Panc1 (cell line): ENCODE data around the gene PRSS50. TPM values are rescaled to one million over a fixed set of nuclear protein-coding genes. Genes with fewer than 3 reads are reported as not detected.
"Not testable (repeated sequence)": the region's sequence is repeated elsewhere in the genome, so short reads cannot be mapped to it uniquely, and the experiment has no call there.

Experiments used
- ATAC-seq: fragments of 200-7000 bp; cut with Tn5 transposase; 2 replicates; pipeline ENCODE4 v1.9.1; 2020; ENCODE audit warnings: mild to moderate bottlenecking, moderate library complexity
- BruUV-seq: library from RNA; stranded (reverse); fragments of 400-500 nt; replicated peaks from 2 replicates; lab custom pipeline; 2021; lab: Mats Ljungman, UMichigan
- CTCF ChIA-PET: fragments of 300-600 bp; sonication (Branson Sonifier 250); formaldehyde crosslinking; loops from one replicate; lab custom pipeline; 2022; ENCODE audit warnings: antibody characterized with exemption; lab: Charles Lee
- POLR2A ChIA-PET: fragments of 300-600 bp; sonication (Branson Sonifier 250); formaldehyde crosslinking; loops from one replicate; lab custom pipeline; 2022; ENCODE audit warnings: antibody characterized with exemption; lab: Charles Lee
- DNase-seq: peaks from one replicate; pipeline ENCODE4 v3.0.0-alpha.2; 2010; ENCODE audit warnings: low read depth, low spot score
- H3K27ac ChIP-seq: 2 replicates; pipeline ENCODE4 v1.5.1; 2011; ENCODE audit warnings: mild to moderate bottlenecking, low read length, inconsistent platforms
- H3K27me3 ChIP-seq: fragments of 200-500 bp; sonication (Bioruptor generic); 2 replicates; pipeline ENCODE4 v1.6.0; 2014; ENCODE audit warnings: low read length, inconsistent platforms; ENCODE audit not compliant: control insufficient read depth, insufficient read depth
- H3K36me3 ChIP-seq: fragments of 200-500 bp; sonication (Bioruptor generic); 2 replicates; pipeline ENCODE4 v1.5.1; 2014; ENCODE audit warnings: inconsistent platforms, mild to moderate bottlenecking, low read length, moderate library complexity; ENCODE audit not compliant: control insufficient read depth, insufficient read depth
- H3K4me1 ChIP-seq: 2 replicates; pipeline ENCODE4 v1.5.1; 2011; ENCODE audit warnings: inconsistent platforms, mild to moderate bottlenecking, low read length, moderate library complexity; ENCODE audit not compliant: control insufficient read depth, insufficient read depth
- H3K4me3 ChIP-seq, 2 experiments: 2 replicates each; pipeline ENCODE4 v1.5.1; 2011 to 2012; ENCODE audit warnings: low read depth in 2 of 2, low read length in 2 of 2, mild to moderate bottlenecking in 2 of 2, inconsistent platforms in 1 of 2, moderate library complexity in 1 of 2
- H3K9me3 ChIP-seq: fragments of 200-500 bp; sonication (Bioruptor generic); 2 replicates; pipeline ENCODE4 v1.5.1; 2014; ENCODE audit warnings: low read depth, mild to moderate bottlenecking, inconsistent platforms, low read length, moderate library complexity; ENCODE audit not compliant: control insufficient read depth, insufficient read depth
- CTCF ChIP-seq: fragments of 450-650 bp; IDR thresholded peaks from 2 replicates; pipeline ENCODE4 v1.5.1; 2017; ENCODE audit warnings: mild to moderate bottlenecking
- POLR2AphosphoS5 ChIP-seq: IDR thresholded peaks from 2 replicates; pipeline ENCODE4 v1.6.1; 2012; ENCODE audit warnings: mild to moderate bottlenecking, low read depth, low read length, moderate library complexity
- SIN3A ChIP-seq: IDR thresholded peaks from 2 replicates; pipeline ENCODE4 v1.6.1; 2012; ENCODE audit warnings: low read depth, mild to moderate bottlenecking, low read length, moderate library complexity, borderline replicate concordance; ENCODE audit not compliant: insufficient read depth
- TCF7L2 ChIP-seq: IDR thresholded peaks from 2 replicates; pipeline ENCODE4 v1.6.1; 2011; ENCODE audit warnings: mild to moderate bottlenecking, low read depth, low read length, inconsistent platforms
- in situ Hi-C: cut with HindIII; loops from 2 replicates; pipeline ENCODE4 v1.10.0; 2016; ENCODE audit warnings: low sequenced_read_pairs, low pct_unique_long_range_greater_than_20kb
- intact Hi-C: fragments of 100-400 bp; cut with micrococcal nuclease; formaldehyde crosslinking; loops from one replicate; pipeline ENCODE4 v1.10.0; 2022; ENCODE audit not compliant: unreplicated experiment
- total RNA-seq: library from RNA; stranded (reverse); gene quantifications from one replicate; pipeline ENCODE4 v1.2.1, GENCODE V29; 2021; ENCODE audit not compliant: unreplicated experiment
- TF ChIP-seq, protein P1 (sequence below), 2 experiments: IDR thresholded peaks; 2 replicates each; pipeline ENCODE4 v1.6.1; 2011 to 2012; ENCODE audit warnings: low read depth in 2 of 2, control low read depth in 1 of 2, low read length in 1 of 2, mild to moderate bottlenecking in 1 of 2, moderate library complexity in 1 of 2; ENCODE audit not compliant: insufficient read depth in 1 of 2

PRSS50 gene
- total RNA-seq, 1 experiment from 2014 or later = 0.13 TPM

DNA sequence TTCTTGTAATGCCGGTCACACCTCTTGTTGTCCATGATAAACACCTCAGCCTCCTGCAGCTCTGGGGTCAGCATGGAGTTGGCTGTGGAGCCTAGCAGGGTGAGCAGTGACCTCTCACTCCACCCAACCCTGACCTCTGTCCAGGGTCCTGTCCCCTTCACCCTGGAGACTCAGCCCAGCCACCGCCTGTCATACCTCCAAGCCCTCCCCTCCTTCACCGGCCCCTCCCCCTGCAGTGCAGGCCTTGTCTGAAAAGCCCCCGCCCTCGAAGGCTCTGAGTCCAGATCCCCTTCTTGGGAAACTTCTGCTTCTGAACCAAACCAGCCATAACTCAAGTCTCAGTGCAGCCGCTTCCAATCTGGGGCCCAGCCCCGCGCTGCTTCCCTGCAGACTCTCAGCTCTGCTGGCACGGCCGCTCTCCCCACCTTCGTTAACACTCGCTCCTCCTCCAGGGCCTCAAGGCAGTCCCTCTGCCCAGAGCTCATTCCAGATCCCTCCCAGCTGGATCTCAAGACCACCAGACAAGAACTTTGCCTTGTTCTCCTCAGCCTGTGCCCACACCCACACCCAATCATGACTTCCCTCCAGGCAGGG, 25.4 kb upstream of the PRSS50 start:
- no peak for TF ChIP-seq CTCF
- no peak for TF ChIP-seq TCF7L2
- H3K27me3 ChIP-seq = no peaks in the 10 kb centered on the region; the same call in 1 of the 2 replicates
- in situ Hi-C loops (no loop called here), intact Hi-C loops (no loop called here)
- no peak for ATAC-seq
- BruUV-seq = no TSS peak
- no peaks in the 10 kb centered on the region for H3K4me1 ChIP-seq
- POLR2A ChIA-PET = no interaction called here
- H3K9me3 ChIP-seq = no peaks in the 10 kb centered on the region
- H3K27ac ChIP-seq = no peak overlapping the region
- DNase-seq = no peak
- CTCF ChIA-PET = no interaction called here
- no peak overlapping the region for H3K4me3 ChIP-seq
- no peaks in the 10 kb centered on the region for H3K36me3 ChIP-seq

GRCh38 chr3:46739565-46739964, 21.9 kb upstream of the PRSS50 start:
- intact Hi-C loops, H3K27ac ChIP-seq, POLR2A ChIA-PET, H3K27me3 ChIP-seq, H3K36me3 ChIP-seq, H3K4me1 ChIP-seq, DNase-seq, ATAC-seq, H3K9me3 ChIP-seq, in situ Hi-C loops, H3K4me3 ChIP-seq, BruUV-seq: not testable (repeated sequence)
- CTCF ChIA-PET = interaction anchor here (0.6 kb wide), 1 partner anchor 66 kb away, joined by 3 read pairs; no protein-coding TSS in a partner anchor

DNA sequence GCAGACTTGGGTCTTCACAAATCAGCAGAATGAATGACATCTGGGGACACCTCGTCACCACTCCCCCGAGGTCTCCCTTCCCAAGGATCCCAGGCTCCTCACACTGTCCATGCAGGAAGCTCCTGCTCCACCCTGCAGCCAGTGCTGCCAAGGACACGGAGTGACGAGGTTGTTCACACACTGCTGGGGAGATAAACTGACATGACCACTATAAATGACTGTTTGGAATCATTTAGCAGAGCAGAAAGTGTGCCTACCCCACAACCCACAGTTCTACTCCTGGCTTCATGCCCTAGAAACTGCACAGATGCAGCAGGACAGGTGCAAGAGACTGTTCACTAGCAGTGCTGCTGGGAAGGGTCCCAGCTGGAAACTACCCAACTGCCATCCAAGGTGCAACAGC, 19.7 kb upstream of the PRSS50 start:
- no TSS peak for BruUV-seq
- DNase-seq (no peak), ATAC-seq (no peak)
- in situ Hi-C loops (no loop called here), intact Hi-C loops (no loop called here)
- Histone ChIP-seq H3K36me3 (no peaks in the 10 kb centered on the region), H3K27ac (no peak overlapping the region), H3K4me3 (no peak overlapping the region), H3K4me1 (no peaks in the 10 kb centered on the region), H3K9me3 (no peaks in the 10 kb centered on the region), H3K27me3 (no peaks in the 10 kb centered on the region)
- POLR2A ChIA-PET = no interaction called here
- TF ChIP-seq POLR2AphosphoS5 (no peak), SIN3A (no peak), CTCF (no peak), TCF7L2 (no peak)
- TF ChIP-seq, protein P1, sequence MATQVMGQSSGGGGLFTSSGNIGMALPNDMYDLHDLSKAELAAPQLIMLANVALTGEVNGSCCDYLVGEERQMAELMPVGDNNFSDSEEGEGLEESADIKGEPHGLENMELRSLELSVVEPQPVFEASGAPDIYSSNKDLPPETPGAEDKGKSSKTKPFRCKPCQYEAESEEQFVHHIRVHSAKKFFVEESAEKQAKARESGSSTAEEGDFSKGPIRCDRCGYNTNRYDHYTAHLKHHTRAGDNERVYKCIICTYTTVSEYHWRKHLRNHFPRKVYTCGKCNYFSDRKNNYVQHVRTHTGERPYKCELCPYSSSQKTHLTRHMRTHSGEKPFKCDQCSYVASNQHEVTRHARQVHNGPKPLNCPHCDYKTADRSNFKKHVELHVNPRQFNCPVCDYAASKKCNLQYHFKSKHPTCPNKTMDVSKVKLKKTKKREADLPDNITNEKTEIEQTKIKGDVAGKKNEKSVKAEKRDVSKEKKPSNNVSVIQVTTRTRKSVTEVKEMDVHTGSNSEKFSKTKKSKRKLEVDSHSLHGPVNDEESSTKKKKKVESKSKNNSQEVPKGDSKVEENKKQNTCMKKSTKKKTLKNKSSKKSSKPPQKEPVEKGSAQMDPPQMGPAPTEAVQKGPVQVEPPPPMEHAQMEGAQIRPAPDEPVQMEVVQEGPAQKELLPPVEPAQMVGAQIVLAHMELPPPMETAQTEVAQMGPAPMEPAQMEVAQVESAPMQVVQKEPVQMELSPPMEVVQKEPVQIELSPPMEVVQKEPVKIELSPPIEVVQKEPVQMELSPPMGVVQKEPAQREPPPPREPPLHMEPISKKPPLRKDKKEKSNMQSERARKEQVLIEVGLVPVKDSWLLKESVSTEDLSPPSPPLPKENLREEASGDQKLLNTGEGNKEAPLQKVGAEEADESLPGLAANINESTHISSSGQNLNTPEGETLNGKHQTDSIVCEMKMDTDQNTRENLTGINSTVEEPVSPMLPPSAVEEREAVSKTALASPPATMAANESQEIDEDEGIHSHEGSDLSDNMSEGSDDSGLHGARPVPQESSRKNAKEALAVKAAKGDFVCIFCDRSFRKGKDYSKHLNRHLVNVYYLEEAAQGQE (IDR thresholded peaks at IDR 0.05; ENCODE audit: insufficient read depth in 1 of 2, low read depth in 2 of 2, low read length in 1 of 2) = no peak
- CTCF ChIA-PET = no interaction called here
